ENCODE data around the gene CATSPERD. TPM values are rescaled to one million over a fixed set of nuclear protein-coding genes. Genes with fewer than 3 reads are reported as not detected.

Gene CATSPERD
- total and polyA plus RNA-seq, 9 of the 15 experiments (the other 6 are each of a cell fraction or from before 2014, with no cell fraction given): not detected

DNA sequence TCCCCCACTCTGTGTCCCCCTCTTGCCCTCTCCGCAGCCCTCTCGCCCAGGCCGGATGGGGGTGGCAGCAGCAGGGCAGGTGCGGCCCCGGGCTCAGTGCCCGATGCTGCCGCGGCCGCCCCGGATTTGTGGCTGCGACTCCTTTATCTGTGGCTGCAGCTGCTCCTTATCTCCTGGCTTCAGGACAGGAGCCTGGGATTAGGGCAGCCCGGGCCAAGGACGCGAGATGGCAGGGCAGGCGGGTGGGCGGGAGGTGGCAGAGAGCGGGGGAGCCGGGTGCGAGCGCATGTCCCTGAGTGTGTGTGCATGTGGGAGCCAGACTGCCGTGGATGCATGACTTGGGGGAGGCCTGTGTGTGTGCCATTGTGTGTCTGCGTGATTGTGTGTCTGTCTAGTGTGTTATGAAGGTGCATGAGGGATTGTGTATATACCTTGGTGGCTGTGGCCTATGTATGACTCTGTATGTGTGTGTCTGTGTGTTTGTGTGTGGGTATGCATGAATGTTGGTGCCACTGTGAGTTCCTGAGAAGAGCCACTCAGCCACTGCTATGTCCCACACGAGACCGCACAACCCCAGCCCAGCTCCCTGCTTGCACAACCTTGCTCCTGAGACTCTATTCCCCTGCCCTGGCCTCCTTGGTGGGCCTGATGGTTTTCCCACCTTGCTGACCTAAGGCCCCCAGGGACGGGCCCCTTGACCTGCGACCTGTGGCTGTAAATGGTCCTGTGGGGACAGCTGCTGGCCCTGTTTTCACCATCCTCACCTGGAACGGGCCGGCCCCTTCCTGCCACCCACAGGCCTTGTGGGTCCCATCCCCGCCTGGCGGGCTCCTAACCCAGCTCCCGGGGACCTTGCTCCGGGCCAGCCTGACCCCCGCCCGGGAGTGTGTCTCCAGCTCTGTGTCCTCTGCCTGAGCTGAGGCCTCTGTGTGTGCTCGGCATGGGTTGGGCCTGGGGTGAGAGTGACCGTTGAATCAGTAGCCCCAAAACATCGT lies 79.1 kb downstream of the CATSPERD start (continued):
- no peak for TF ChIP-seq EZH2 (IDR thresholded peaks at IDR 0.05; ENCODE audit: borderline replicate concordance, low read depth, low read length)
- TF ChIP-seq GABPA (tag; conservative IDR thresholded peaks at IDR 0.05; ENCODE audit: low read depth): 0 out of 2 replicates have a peak, but pooled peaks have one; percentile 35
- peak; percentile 67; the same call in 1 of the 2 replicates for TF ChIP-seq ZNF274 (IDR thresholded peaks at IDR 0.05; ENCODE audit: borderline replicate concordance, low read depth, low read length)
- TF ChIP-seq ZKSCAN1 (IDR thresholded peaks at IDR 0.05; ENCODE audit: low read depth, low read length): peak; percentile 49; the same call in 1 of the 2 replicates
- TF ChIP-seq HBP1 (CRISPR knock-in tag; IDR thresholded peaks at IDR 0.05): no peak; the same call in 1 of the 2 replicates
- no peak for TF ChIP-seq ZNF764 (CRISPR knock-in tag; IDR thresholded peaks at IDR 0.05; ENCODE audit: low read depth)
- TF ChIP-seq, protein P1, sequence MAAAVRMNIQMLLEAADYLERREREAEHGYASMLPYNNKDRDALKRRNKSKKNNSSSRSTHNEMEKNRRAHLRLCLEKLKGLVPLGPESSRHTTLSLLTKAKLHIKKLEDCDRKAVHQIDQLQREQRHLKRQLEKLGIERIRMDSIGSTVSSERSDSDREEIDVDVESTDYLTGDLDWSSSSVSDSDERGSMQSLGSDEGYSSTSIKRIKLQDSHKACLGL (CRISPR knock-in tag; IDR thresholded peaks at IDR 0.05; ENCODE audit: borderline replicate concordance, poor library complexity, severe bottlenecking): no peak
- no peak for TF ChIP-seq ATF7 (IDR thresholded peaks at IDR 0.05)
- no peak for TF ChIP-seq GTF2F1 (IDR thresholded peaks at IDR 0.05; ENCODE audit: low read depth, low read length)
- TF ChIP-seq XRCC3 (IDR thresholded peaks at IDR 0.05): no peak
- peak; percentile 52; the same call in 1 of the 2 replicates for TF ChIP-seq CREM (IDR thresholded peaks at IDR 0.05; ENCODE audit: low read depth)
- peak; percentile 99 for TF ChIP-seq MYNN (IDR thresholded peaks at IDR 0.05)
- no peak for TF ChIP-seq MYNN (CRISPR knock-in tag; IDR thresholded peaks at IDR 0.05)
- peak; percentile 74 for TF ChIP-seq ELF4 (CRISPR knock-in tag; IDR thresholded peaks at IDR 0.05)
- TF ChIP-seq SMARCE1 (IDR thresholded peaks at IDR 0.05): peak; percentile 98
- no peak for TF ChIP-seq ZNF830 (CRISPR knock-in tag; IDR thresholded peaks at IDR 0.05)
- TF ChIP-seq SMAD3 (CRISPR knock-in tag; conservative IDR thresholded peaks at IDR 0.05): peak; percentile 86; the same call in 1 of the 2 replicates
- TF ChIP-seq ZNF785 (CRISPR knock-in tag; IDR thresholded peaks at IDR 0.05): no peak
- TF ChIP-seq, protein P2, sequence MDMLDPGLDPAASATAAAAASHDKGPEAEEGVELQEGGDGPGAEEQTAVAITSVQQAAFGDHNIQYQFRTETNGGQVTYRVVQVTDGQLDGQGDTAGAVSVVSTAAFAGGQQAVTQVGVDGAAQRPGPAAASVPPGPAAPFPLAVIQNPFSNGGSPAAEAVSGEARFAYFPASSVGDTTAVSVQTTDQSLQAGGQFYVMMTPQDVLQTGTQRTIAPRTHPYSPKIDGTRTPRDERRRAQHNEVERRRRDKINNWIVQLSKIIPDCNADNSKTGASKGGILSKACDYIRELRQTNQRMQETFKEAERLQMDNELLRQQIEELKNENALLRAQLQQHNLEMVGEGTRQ (CRISPR knock-in tag; IDR thresholded peaks at IDR 0.05): no peak
- TF ChIP-seq ZNF232 (CRISPR knock-in tag; IDR thresholded peaks at IDR 0.05): no peak
- TF ChIP-seq, protein P3, sequence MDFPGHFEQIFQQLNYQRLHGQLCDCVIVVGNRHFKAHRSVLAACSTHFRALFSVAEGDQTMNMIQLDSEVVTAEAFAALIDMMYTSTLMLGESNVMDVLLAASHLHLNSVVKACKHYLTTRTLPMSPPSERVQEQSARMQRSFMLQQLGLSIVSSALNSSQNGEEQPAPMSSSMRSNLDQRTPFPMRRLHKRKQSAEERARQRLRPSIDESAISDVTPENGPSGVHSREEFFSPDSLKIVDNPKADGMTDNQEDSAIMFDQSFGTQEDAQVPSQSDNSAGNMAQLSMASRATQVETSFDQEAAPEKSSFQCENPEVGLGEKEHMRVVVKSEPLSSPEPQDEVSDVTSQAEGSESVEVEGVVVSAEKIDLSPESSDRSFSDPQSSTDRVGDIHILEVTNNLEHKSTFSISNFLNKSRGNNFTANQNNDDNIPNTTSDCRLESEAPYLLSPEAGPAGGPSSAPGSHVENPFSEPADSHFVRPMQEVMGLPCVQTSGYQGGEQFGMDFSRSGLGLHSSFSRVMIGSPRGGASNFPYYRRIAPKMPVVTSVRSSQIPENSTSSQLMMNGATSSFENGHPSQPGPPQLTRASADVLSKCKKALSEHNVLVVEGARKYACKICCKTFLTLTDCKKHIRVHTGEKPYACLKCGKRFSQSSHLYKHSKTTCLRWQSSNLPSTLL (IDR thresholded peaks at IDR 0.05): no peak
- no peak for TF ChIP-seq DEAF1 (CRISPR knock-in tag; IDR thresholded peaks at IDR 0.05)
- TF ChIP-seq ZFPM2 (CRISPR knock-in tag; IDR thresholded peaks at IDR 0.05): no peak

Measured in K562 (cell line).